GM06990 (cell line): ENCODE data around the gene ANGPTL8.

ENCODE experiments used
- DNase-seq: peaks from one replicate; pipeline ENCODE4 v3.0.0-alpha.2; 2011; ENCODE audit not compliant: insufficient read length; ENCODE audit errors: extremely low read depth
- H3K27me3 ChIP-seq: replicated peaks from 2 replicates; pipeline ENCODE4 v1.6.0; 2011; ENCODE audit warnings: low read length; ENCODE audit not compliant: control insufficient read depth, insufficient read depth
- H3K36me3 ChIP-seq: 2 replicates; pipeline ENCODE4 v1.5.1; 2011; ENCODE audit warnings: low read length; ENCODE audit not compliant: control insufficient read depth, insufficient read depth
- H3K4me3 ChIP-seq: replicated peaks from 2 replicates; pipeline ENCODE4 v1.5.1; 2011; ENCODE audit warnings: low read depth, mild to moderate bottlenecking, control low read depth, low read length
- CTCF ChIP-seq: IDR thresholded peaks from 2 replicates; pipeline ENCODE4 v1.5.1; 2011; ENCODE audit warnings: low read length, control low read depth, mild to moderate bottlenecking, inconsistent platforms; ENCODE audit not compliant: insufficient read depth, poor library complexity, severe bottlenecking

ANGPTL8 gene

DNA sequence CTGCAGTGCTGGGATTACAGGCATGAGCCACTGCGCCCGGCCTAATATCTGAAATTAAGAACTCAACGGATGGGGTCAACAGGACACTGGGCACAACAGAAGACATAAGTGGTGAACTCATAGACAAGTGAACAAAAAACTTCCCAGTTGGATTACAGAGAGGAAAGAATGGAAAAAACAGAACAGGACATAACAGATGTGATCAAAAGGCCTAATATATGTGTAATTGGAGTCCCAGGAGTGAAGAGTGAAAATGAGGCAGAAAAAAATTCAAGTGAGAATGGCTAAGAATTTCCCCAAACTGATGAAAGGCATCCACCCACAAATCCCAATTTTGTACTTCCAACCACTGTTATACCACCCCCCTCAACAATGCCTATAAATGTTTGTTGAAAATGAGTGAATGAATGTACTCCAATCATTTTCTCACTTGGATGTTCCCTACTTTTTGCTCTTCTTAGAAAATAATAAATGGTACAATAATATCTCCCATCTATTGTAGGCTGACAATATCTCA, 18.3 kb upstream of the ANGPTL8 start:
- H3K4me3 ChIP-seq: no peak overlapping the region
- H3K36me3 ChIP-seq: no peaks in the 10 kb centered on the region; the same call in 1 of the 2 replicates
- TF ChIP-seq CTCF: no peak
- H3K27me3 ChIP-seq: no peaks in the 10 kb centered on the region
- DNase-seq: no peak

DNA sequence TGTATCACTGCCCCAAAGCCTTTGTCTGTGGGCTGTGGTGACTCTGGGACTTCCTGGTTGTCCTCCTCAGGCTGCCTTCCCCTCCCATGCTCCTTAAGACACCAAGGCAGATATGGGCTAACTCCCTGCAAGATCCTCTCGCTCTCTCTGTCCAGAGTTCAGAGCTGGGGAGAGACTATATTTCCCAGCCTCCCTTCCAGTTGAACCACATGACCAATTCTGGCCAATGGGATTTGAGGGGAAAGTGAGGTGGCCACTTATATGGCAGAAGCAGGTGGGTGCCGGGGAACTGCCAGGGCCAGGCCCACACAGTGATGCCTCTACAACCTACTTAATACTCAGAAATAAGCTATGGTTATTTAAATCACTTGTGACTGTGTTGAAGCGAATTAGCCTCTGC, 16.2 kb upstream of the ANGPTL8 start:
- no peak overlapping the region for H3K4me3 ChIP-seq
- H3K36me3 ChIP-seq: no peaks in the 10 kb centered on the region; the same call in 1 of the 2 replicates
- no peak for DNase-seq
- no peak for TF ChIP-seq CTCF
- H3K27me3 ChIP-seq: no peaks in the 10 kb centered on the region

DNA sequence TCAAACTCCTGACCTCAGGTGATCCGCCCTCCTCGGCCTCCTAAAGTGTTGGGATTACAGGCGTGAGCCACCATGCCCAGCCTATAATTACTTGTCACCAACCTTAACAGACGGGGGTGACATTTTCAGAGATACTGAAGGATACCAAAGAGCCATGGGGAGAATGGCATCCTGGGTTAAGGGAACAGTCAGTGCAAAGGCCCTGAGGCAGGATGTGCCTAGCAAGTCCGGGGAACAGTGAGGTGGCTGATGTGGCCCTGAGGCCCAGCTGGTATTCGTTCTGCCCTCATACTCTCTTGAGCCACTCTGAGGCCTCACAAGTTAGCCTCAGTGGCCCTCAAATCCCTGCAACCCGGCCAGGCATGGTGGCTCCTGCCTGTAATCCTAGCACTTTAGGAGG, 15.0 kb upstream of the ANGPTL8 start:
- no peak for TF ChIP-seq CTCF
- DNase-seq: no peak
- H3K4me3 ChIP-seq: no peak overlapping the region
- H3K27me3 ChIP-seq: no peaks in the 10 kb centered on the region
- H3K36me3 ChIP-seq: no peaks in the 10 kb centered on the region; the same call in 1 of the 2 replicates

DNA sequence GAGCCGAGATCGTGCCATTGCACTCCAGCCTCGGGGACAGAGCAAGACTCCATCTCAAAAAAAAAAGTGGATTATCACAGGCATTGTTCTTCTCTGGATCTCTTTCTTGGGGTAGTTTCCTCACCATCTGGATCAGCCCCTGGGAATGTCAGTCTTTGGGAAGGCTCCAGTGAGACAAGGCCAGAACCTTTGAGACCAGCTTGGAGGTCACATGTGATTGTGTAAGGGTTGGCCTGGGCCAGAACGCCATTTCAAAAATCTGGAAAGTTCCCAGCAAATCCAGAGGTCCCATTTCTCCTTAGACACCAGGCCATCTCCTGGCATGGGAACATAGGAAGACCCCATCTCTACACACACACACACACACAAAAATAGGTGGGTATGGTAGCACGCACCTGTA, 14.2 kb upstream of the ANGPTL8 start:
- no peak for DNase-seq
- no peaks in the 10 kb centered on the region; the same call in 1 of the 2 replicates for H3K36me3 ChIP-seq
- TF ChIP-seq CTCF: no peak
- no peak overlapping the region for H3K4me3 ChIP-seq
- no peaks in the 10 kb centered on the region for H3K27me3 ChIP-seq

GRCh38 chr19:11225815-11226214, 13.6 kb upstream of the ANGPTL8 start:
- no peaks in the 10 kb centered on the region for H3K27me3 ChIP-seq
- no peak for TF ChIP-seq CTCF
- H3K4me3 ChIP-seq: no peak overlapping the region
- DNase-seq: no peak
- H3K36me3 ChIP-seq: no peaks in the 10 kb centered on the region; the same call in 1 of the 2 replicates

- no peak for DNase-seq
- no peak for TF ChIP-seq CTCF
- H3K36me3 ChIP-seq: no peaks in the 10 kb centered on the region; the same call in 1 of the 2 replicates
- H3K27me3 ChIP-seq: no peaks in the 10 kb centered on the region
- H3K4me3 ChIP-seq: no peak overlapping the region
Observed at GRCh38 chr19:11226716-11227166, 12.7 kb upstream of the ANGPTL8 start.
